HG02884 (cell line): ENCODE data around the gene DDX39A.
"Not testable (repeated sequence)": the region's sequence is repeated elsewhere in the genome, so short reads cannot be mapped to it uniquely, and the experiment has no call there.

Source experiments
- ATAC-seq: cut with Tn5 transposase; IDR thresholded peaks from one replicate; pipeline ENCODE4 v1.9.1; 2021; ENCODE audit warnings: mild to moderate bottlenecking, moderate library complexity; ENCODE audit not compliant: unreplicated experiment

DDX39A gene

GRCh38 chr19:14419106-14419813, at the start of gene DDX39A:
Gene DDX39A, minus strand, starts transcription at chr19:14419341. Its CDS starts 6,121 bp downstream, at chr19:14413220.
- peak; percentile 85 for ATAC-seq

GRCh38 chr19:14467816-14468215, 48.7 kb upstream of the DDX39A start:
- no peak for ATAC-seq

GRCh38 chr19:14467391-14467790, 48.2 kb upstream of the DDX39A start:
- ATAC-seq = no peak

GRCh38 chr19:14463747-14464146, 44.6 kb upstream of the DDX39A start:
- no peak for ATAC-seq

- ATAC-seq = not testable (repeated sequence)
Measured at GRCh38 chr19:14462401-14462800, 43.3 kb upstream of the DDX39A start.

GRCh38 chr19:14460935-14461334, 41.8 kb upstream of the DDX39A start:
- ATAC-seq = no peak

- ATAC-seq = no peak
Measured at GRCh38 chr19:14459703-14460102, 40.6 kb upstream of the DDX39A start.

GRCh38 chr19:14452303-14452702, 33.2 kb upstream of the DDX39A start:
- not testable (repeated sequence) for ATAC-seq

- ATAC-seq = no peak
Measured at GRCh38 chr19:14450876-14451275, 31.7 kb upstream of the DDX39A start.

- no peak for ATAC-seq
Measured at GRCh38 chr19:14450168-14450874, 31.2 kb upstream of the DDX39A start.

GRCh38 chr19:14449321-14449720, 30.2 kb upstream of the DDX39A start:
- ATAC-seq = no peak

GRCh38 chr19:14446336-14447036, 27.3 kb upstream of the DDX39A start:
- ATAC-seq = no peak

GRCh38 chr19:14443632-14444216, 24.6 kb upstream of the DDX39A start:
- ATAC-seq = no peak

- no peak for ATAC-seq
Measured at GRCh38 chr19:14442891-14443631, 23.9 kb upstream of the DDX39A start.

- no peak for ATAC-seq
Measured at GRCh38 chr19:14441041-14441938, 22.1 kb upstream of the DDX39A start.

- ATAC-seq = peak; percentile 55
Measured at GRCh38 chr19:14440049-14440448, 20.9 kb upstream of the DDX39A start.

GRCh38 chr19:14439014-14439413, 19.9 kb upstream of the DDX39A start:
- ATAC-seq = no peak

- no peak for ATAC-seq
Measured at GRCh38 chr19:14437578-14438140, 18.5 kb upstream of the DDX39A start.

GRCh38 chr19:14435320-14436050, 16.3 kb upstream of the DDX39A start:
- ATAC-seq = no peak
